ENCODE results near the gene PAX2.

GRCh38 chr10:100718197-100718742 lies 27.1 kb upstream of the PAX2 start:
- no peak for TF ChIP-seq CTCF (IDR thresholded peaks at IDR 0.05; ENCODE audit: insufficient read depth, low read length)
- TF ChIP-seq REST (IDR thresholded peaks at IDR 0.05; ENCODE audit: insufficient replicate concordance, low read depth): no peak
- TF ChIP-seq GABPA (IDR thresholded peaks at IDR 0.05; ENCODE audit: low read depth): no peak
- TF ChIP-seq POLR2AphosphoS5 (IDR thresholded peaks at IDR 0.05; ENCODE audit: low read depth): no peak
- TF ChIP-seq SPI1 (IDR thresholded peaks at IDR 0.05; ENCODE audit: borderline replicate concordance, low read depth): no peak
